IPS DF 4.7 (cell line): ENCODE measurements around the gene C2orf42.
"Not testable (repeated sequence)": the region's sequence is repeated elsewhere in the genome, so short reads cannot be mapped to it uniquely, and the experiment has no call there.

Source experiments
- DNase-seq: peaks from one replicate; pipeline ENCODE4 v3.0.0-alpha.2; 2013; ENCODE audit warnings: low spot score; ENCODE audit errors: extremely low read depth

Gene C2orf42

GRCh38 chr2:70132244-70133126 is 58.3 kb downstream of the C2orf42 start:
- no peak for DNase-seq

- not testable (repeated sequence) for DNase-seq
These were observed 59.3 kb downstream of the C2orf42 start for GRCh38 chr2:70131344-70132143.

- no peak for DNase-seq
These were observed 62.8 kb downstream of the C2orf42 start for GRCh38 chr2:70128005-70128404.

GRCh38 chr2:70126413-70126812 is 64.4 kb downstream of the C2orf42 start:
- DNase-seq = no peak

- no peak for DNase-seq
These were observed 65.3 kb downstream of the C2orf42 start for GRCh38 chr2:70125498-70125898.

- no peak for DNase-seq
These were observed 65.8 kb downstream of the C2orf42 start for GRCh38 chr2:70124983-70125480.

GRCh38 chr2:70123829-70124116 is 67.0 kb downstream of the C2orf42 start:
- DNase-seq = no peak

GRCh38 chr2:70123051-70123828 is 67.6 kb downstream of the C2orf42 start:
- no peak for DNase-seq

- DNase-seq = no peak
These were observed 68.3 kb downstream of the C2orf42 start for GRCh38 chr2:70122470-70122869.

GRCh38 chr2:70121627-70122372 is 69.0 kb downstream of the C2orf42 start:
- no peak for DNase-seq

GRCh38 chr2:70118798-70119454 is 71.9 kb downstream of the C2orf42 start:
- DNase-seq = no peak

GRCh38 chr2:70116936-70117552 is 73.8 kb downstream of the C2orf42 start:
- DNase-seq = no peak

- DNase-seq = no peak
These were observed 75.0 kb downstream of the C2orf42 start for GRCh38 chr2:70115646-70116442.

- DNase-seq = no peak
These were observed 77.3 kb downstream of the C2orf42 start for GRCh38 chr2:70113359-70114070.

- no peak for DNase-seq
These were observed 78.8 kb downstream of the C2orf42 start for GRCh38 chr2:70111752-70112591.

- DNase-seq = not testable (repeated sequence)
These were observed 80.4 kb downstream of the C2orf42 start for GRCh38 chr2:70110397-70110796.

- not testable (repeated sequence) for DNase-seq
These were observed 84.7 kb downstream of the C2orf42 start for GRCh38 chr2:70106138-70106537.
